Cortex of kidney (tissue), 1 donor: ENCODE data around the gene MYH4.

Experiments used
- DNase-seq: peaks from one replicate; lab custom pipeline; 2025; lab: John Stamatoyannopoulos, UW

The MYH4 gene

GRCh38 chr17:10421900-10422542 is 47.3 kb downstream of the MYH4 start, which contains the start of gene MYH8:
TSS of gene MYH8 (minus strand) at chr17:10421950. CDS start at chr17:10420227, 1,723 bp downstream.
- DNase-seq, result no peak

DNA sequence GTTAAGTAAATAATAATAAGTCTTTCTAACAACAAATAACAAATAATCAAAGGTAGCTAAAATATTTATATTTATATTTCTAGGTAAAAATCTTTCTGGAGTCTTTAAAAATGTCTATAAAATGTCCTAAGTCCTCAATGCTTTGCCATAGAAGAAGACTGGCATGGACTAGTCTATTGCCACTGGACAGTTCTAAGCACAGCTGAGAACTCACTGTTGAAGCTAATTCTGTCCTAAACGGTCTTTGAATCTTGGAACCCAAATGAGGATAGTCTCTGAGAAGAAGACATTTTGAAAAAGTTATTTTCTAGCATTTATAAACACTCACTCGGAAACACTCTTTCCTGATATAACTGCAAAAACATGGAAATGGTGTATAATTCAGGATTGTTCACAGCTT is 48.1 kb downstream of the MYH4 start:
- no peak for DNase-seq

DNA sequence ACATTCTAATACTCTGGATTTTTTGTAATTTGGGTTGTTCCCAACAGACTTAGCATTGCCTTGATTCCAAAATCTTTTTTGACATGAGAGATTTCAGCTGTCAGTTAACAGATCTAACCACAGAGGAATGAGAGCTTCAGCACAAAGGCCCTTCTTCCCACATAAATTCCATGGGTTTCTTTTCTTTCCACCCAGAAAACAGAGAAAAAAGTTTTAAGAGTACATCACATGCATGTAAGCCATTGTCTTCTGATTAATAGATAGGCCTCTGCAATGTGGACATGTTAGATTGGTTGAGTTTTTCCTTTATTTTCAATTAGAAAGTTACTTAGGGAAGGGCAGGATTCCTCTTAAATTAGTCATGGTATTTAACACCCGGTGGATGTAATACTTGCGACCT is 48.5 kb downstream of the MYH4 start:
- DNase-seq, result no peak

DNA sequence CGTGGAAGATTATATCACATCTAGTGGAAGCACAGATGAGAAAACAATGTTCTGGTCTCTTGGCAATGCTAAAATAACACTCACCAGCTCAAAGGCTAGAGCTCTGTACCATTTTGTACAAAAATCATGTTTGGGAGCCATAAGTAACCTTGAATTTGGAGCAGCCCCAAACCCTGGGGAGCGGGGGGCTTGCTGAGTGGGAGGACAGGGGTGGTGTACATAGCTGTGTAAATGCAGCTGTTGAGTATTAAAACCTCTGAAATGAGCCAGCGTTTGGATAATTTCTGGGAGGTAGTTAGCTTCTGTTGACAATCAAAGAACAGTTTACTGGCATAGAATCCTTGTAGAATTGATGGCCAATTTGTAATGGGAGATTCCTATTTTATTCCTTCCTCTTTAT is 51.9 kb downstream of the MYH4 start:
- no peak for DNase-seq

DNA sequence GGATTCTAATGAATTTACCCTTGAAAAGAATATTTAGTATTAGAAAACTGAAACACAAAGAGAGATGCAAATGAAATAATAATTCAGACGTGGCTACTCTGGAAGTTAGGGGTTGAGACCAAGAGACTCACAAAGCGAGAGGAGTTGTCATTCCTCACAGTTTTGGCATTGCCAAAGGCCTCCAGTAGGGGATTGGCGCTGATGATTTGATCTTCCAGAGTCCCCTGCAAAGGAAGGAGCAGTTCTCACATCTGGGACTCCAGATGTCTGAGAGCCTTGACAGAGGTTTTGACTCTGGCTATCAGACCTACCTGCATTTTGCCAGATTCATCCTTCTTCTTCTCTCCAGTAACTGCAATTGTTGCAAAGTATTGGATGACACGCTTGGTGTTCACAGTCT is 54.2 kb downstream of the MYH4 start:
- no peak for DNase-seq

DNA sequence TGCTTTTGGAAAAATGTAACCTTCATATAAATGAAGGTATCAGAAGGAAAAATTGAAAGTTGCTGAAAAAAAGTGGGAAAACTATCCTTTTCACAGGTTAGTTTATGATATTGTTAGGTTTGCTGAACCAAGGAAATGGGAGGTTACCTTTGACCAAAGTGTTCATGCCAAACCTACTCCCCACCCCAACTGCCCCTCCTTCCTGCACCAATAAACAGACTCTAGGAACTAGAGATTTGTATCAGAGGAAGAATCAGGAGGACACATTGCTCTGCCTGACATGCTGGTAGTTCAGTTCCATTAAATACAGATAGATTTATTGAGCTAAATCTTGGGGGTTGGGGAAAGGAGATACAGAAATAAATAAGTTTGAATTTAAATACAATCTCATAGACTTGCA is 65.8 kb downstream of the MYH4 start:
- DNase-seq, result no peak

DNA sequence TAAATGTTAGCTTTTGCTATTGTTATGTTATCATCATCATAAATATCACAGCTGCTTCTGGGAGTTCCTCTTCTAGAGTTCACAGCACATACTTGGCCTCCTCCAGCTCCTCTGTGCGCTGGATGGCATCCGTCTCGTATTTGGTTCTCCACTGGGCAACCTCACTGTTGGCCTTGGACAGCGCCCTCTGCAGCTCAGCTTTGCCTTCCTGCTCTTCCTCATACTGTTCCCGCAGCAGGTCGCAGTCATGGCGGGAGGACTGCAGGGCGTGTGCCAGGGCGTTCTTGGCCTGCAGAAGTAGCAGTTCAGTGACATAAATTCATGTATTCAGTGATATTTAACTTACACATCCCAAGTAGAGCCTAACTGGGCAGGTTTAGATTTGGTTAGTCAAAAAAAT is 71.0 kb downstream of the MYH4 start:
- DNase-seq, result no peak

GRCh38 chr17:10396524-10397163 is 72.7 kb downstream of the MYH4 start:
- DNase-seq, result no peak

DNA sequence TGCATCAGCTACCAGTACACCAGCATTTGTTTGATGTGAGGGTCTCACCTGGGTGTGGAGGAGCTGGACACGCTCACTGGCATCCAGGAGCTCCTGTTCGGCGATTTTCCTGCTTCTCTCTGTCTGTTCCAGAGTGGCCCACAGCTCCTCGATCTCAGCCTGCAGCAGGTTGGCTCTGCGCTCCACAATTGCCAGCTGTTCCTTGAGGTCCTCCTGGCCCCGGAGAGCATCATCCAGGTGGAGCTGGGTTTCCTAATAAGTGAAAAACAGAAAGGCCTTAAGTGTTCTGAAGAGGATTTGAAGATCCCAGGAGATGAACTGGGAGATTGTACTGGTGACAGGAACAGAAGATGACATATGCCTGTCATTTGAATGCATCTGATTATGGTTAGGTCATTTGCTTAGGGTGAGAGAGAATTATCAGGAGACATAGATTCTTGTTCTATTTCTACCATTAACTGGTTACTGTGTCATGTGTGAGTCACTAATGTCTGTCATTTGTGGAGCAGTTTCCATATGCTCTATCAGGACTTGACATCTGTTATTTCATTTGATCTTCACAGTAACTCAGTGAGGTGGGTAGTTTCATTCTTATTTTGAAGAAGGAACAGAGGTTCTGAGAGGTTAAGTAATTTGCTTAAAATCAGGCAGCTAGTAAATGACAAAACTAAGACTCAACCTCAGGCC is 75.0 kb downstream of the MYH4 start:
- no peak for DNase-seq
